Coronary artery (tissue), 2 donors: ENCODE data around the gene TMEM178B.

Experiments used
- DNase-seq: peaks from one replicate; pipeline ENCODE4 v3.0.0-alpha.2; 2017; ENCODE audit warnings: low spot score
- H3K27ac ChIP-seq, 2 donors: fragments of 200-600 bp; sonication (generic); one replicate each; pipeline ENCODE4 v1.5.1; 2016 to 2019
- H3K4me3 ChIP-seq: fragments of 200-600 bp; sonication (generic); 2 replicates; pipeline ENCODE4 v1.5.1; 2016; ENCODE audit warnings: mild to moderate bottlenecking, moderate library complexity
- CTCF ChIP-seq: fragments of 200-600 bp; sonication (generic); IDR thresholded peaks from one replicate; pipeline ENCODE4 v1.5.1; 2019; ENCODE audit warnings: antibody characterized with exemption

The TMEM178B gene

GRCh38 chr7:141348728-141349127 lies 274.9 kb downstream of the TMEM178B start:
- no peak for TF ChIP-seq CTCF
- no peak overlapping the region for H3K27ac ChIP-seq
- DNase-seq = no peak

DNA sequence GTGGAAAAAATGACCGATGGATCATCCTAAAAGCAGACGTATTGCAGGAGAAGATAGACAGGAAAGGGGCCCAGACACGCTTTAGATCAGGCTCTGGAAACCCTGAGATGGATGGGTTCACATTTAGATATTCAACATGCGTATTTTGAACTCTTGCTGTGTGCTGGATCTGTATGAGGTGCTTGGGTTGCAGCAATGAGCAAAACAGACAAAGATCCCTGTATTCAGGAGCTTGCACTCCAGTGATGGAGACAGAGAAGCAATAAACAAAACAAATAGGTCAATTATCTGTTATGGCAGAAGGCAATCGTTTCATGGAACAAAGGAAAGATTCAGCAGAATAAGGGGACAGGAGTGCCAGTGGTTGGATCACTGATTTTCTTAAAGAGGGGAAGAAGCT lies 275.5 kb downstream of the TMEM178B start:
- no peak for DNase-seq
- Histone ChIP-seq H3K4me3 (no peak overlapping the region), H3K27ac (no peak overlapping the region)
- TF ChIP-seq CTCF = no peak

More at GRCh38 chr7:141348728-141349127, 274.9 kb downstream of the TMEM178B start:
- no peak overlapping the region for H3K4me3 ChIP-seq

DNA sequence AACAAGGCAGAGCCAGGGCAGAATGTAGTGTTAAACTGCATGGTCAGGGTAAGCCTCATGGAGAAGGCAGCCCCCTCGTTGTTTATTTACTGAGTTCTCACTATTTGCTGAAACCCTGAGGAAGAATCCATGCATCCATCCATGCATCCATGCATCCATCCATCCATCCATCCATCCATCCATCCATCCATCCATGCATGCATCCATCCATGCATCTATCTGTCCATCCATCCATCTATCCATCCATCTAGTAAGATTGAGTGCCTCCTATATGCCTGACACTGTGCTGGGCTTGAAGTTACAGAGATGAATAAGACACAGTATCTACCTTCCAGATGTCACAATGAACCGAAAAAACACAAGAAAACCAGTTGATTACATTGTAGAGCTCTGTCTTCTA lies 275.9 kb downstream of the TMEM178B start:
- TF ChIP-seq CTCF = no peak
- Histone ChIP-seq H3K4me3 (no peak overlapping the region), H3K27ac (no peak overlapping the region)
- no peak for DNase-seq

DNA sequence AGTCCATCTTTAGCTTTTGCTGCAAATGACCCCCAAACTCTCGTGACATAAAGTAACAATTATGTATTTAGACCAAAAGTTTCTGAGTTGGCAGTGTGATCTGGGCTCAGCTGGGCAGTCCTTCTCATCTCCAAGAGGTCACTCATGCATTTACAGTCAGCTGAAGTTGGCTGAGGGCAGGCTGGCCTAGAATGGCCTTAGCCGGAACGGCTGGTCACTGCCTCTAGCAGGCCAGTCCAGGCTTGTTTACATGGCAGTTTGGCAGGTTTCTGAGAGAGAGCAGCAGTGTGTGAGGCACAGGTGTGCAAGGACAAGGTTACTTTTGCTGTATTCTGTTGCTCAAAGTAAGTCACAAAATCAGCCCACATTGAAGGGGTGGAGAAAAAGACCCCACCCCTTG lies 277.3 kb downstream of the TMEM178B start:
- no peak overlapping the region for H3K4me3 ChIP-seq
- no peak for DNase-seq
- TF ChIP-seq CTCF = no peak
- H3K27ac ChIP-seq = no peak overlapping the region

DNA sequence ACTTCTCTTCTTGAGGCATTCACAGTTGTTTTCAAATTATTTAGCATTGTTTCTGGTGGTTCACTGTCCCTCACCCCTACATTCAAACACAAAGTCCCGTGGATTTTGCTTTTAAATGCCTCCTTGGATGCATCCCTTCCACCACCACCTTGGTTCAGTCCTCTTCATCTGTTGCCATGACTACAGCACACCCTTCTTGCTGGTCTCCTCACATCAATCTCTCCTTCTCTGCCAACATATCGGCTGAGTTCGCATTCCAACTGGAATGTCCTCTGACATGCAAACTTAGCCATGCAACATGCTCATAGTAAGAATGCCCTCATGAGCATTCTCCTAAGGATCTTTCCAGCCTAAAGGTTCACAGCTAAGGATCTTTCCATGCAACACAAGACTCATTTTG lies 279.1 kb downstream of the TMEM178B start:
- H3K27ac ChIP-seq = no peak overlapping the region
- no peak for DNase-seq
- TF ChIP-seq CTCF = no peak
- no peak overlapping the region for H3K4me3 ChIP-seq

GRCh38 chr7:141354251-141354650 lies 280.4 kb downstream of the TMEM178B start:
- Histone ChIP-seq H3K27ac (no peak overlapping the region), H3K4me3 (no peak overlapping the region)
- TF ChIP-seq CTCF = no peak
- DNase-seq = no peak

DNA sequence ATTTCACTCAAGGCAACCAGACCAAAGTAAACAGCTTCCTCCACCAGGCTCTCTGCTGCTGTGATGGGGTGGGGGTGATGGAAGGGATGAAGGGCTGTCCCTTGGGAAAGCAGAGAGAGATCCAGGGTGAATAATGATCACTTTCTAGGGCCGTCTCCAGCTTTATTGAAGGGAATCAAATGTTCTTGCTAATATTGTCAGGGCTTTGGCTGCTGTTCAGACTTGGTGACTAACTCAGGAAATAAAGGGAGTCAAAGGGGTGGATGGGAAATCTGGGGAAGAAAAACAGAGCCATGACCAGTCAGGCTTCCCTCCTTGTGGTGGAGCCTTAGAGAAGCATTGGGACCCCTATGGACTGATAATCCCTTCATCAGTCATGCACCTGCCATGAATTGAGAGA lies 281.2 kb downstream of the TMEM178B start:
- Histone ChIP-seq H3K27ac (no peak overlapping the region), H3K4me3 (no peak overlapping the region)
- TF ChIP-seq CTCF = no peak
- no peak for DNase-seq
